Measurements from ENCODE around the gene ABLIM1. TPM values are rescaled to one million over a fixed set of nuclear protein-coding genes. Genes with fewer than 3 reads are reported as not detected.

Gene ABLIM1
- total and polyA plus RNA-seq, 2 experiments from 2014 or later, result 21.9 to 45.1 TPM

- TF ChIP-seq, protein P1, sequence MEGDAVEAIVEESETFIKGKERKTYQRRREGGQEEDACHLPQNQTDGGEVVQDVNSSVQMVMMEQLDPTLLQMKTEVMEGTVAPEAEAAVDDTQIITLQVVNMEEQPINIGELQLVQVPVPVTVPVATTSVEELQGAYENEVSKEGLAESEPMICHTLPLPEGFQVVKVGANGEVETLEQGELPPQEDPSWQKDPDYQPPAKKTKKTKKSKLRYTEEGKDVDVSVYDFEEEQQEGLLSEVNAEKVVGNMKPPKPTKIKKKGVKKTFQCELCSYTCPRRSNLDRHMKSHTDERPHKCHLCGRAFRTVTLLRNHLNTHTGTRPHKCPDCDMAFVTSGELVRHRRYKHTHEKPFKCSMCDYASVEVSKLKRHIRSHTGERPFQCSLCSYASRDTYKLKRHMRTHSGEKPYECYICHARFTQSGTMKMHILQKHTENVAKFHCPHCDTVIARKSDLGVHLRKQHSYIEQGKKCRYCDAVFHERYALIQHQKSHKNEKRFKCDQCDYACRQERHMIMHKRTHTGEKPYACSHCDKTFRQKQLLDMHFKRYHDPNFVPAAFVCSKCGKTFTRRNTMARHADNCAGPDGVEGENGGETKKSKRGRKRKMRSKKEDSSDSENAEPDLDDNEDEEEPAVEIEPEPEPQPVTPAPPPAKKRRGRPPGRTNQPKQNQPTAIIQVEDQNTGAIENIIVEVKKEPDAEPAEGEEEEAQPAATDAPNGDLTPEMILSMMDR (conservative IDR thresholded peaks at IDR 0.05; ENCODE audit: low read depth in 2 of 2), result no peak
- TF ChIP-seq STAT1 (IDR thresholded peaks at IDR 0.05; ENCODE audit: unreplicated experiment) (no peak), ZNF331 (CRISPR knock-in tag; IDR thresholded peaks at IDR 0.05; ENCODE audit: low read depth) (no peak), EZH2phosphoT487 (IDR thresholded peaks at IDR 0.05; ENCODE audit: unreplicated experiment) (no peak), ZNF114 (CRISPR knock-in tag; IDR thresholded peaks at IDR 0.05) (no peak), JUNB (IDR thresholded peaks at IDR 0.05; ENCODE audit: unreplicated experiment) (no peak)
- TF ChIP-seq, protein P2, sequence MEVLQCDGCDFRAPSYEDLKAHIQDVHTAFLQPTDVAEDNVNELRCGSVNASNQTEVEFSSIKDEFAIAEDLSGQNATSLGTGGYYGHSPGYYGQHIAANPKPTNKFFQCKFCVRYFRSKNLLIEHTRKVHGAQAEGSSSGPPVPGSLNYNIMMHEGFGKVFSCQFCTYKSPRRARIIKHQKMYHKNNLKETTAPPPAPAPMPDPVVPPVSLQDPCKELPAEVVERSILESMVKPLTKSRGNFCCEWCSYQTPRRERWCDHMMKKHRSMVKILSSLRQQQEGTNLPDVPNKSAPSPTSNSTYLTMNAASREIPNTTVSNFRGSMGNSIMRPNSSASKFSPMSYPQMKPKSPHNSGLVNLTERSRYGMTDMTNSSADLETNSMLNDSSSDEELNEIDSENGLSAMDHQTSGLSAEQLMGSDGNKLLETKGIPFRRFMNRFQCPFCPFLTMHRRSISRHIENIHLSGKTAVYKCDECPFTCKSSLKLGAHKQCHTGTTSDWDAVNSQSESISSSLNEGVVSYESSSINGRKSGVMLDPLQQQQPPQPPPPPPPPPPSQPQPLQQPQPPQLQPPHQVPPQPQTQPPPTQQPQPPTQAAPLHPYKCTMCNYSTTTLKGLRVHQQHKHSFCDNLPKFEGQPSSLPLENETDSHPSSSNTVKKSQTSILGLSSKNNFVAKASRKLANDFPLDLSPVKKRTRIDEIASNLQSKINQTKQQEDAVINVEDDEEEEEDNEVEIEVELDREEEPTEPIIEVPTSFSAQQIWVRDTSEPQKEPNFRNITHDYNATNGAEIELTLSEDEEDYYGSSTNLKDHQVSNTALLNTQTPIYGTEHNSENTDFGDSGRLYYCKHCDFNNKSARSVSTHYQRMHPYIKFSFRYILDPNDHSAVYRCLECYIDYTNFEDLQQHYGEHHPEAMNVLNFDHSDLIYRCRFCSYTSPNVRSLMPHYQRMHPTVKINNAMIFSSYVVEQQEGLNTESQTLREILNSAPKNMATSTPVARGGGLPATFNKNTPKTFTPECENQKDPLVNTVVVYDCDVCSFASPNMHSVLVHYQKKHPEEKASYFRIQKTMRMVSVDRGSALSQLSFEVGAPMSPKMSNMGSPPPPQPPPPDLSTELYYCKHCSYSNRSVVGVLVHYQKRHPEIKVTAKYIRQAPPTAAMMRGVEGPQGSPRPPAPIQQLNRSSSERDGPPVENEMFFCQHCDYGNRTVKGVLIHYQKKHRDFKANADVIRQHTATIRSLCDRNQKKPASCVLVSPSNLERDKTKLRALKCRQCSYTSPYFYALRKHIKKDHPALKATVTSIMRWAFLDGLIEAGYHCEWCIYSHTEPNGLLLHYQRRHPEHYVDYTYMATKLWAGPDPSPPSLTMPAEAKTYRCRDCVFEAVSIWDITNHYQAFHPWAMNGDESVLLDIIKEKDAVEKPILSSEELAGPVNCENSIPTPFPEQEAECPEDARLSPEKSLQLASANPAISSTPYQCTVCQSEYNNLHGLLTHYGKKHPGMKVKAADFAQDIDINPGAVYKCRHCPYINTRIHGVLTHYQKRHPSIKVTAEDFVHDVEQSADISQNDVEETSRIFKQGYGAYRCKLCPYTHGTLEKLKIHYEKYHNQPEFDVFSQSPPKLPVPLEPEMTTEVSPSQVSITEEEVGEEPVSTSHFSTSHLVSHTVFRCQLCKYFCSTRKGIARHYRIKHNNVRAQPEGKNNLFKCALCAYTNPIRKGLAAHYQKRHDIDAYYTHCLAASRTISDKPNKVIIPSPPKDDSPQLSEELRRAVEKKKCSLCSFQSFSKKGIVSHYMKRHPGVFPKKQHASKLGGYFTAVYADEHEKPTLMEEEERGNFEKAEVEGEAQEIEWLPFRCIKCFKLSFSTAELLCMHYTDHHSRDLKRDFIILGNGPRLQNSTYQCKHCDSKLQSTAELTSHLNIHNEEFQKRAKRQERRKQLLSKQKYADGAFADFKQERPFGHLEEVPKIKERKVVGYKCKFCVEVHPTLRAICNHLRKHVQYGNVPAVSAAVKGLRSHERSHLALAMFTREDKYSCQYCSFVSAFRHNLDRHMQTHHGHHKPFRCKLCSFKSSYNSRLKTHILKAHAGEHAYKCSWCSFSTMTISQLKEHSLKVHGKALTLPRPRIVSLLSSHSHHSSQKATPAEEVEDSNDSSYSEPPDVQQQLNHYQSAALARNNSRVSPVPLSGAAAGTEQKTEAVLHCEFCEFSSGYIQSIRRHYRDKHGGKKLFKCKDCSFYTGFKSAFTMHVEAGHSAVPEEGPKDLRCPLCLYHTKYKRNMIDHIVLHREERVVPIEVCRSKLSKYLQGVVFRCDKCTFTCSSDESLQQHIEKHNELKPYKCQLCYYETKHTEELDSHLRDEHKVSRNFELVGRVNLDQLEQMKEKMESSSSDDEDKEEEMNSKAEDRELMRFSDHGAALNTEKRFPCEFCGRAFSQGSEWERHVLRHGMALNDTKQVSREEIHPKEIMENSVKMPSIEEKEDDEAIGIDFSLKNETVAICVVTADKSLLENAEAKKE (CRISPR knock-in tag; IDR thresholded peaks at IDR 0.05), result no peak
- Mint-ChIP-seq H3K27ac (no peak overlapping the region), H3K27me3 (ENCODE audit: insufficient read depth, low read depth, poor library complexity) (peaks cover 2% of the 10 kb centered on the region), H3K4me3 (no peak overlapping the region), H3K4me1 (no peaks in the 10 kb centered on the region), H3K9me3 (no peaks in the 10 kb centered on the region), H3K36me3 (ENCODE audit: low read depth) (no peaks in the 10 kb centered on the region)
- no peaks in the 10 kb centered on the region for H3F3A ChIP-seq (replicated peaks; ENCODE audit: low read depth)
- H3K4me3 ChIP-seq, result no peak overlapping the region
- no peak overlapping the region for H3K4me2 ChIP-seq
- H2AFZ ChIP-seq, result no peak overlapping the region
- H3K27me3 ChIP-seq (ENCODE audit: insufficient read depth), result no peaks in the 10 kb centered on the region
- DNase-seq (ENCODE audit: low spot score) (no peak), ATAC-seq (no peak)
- H3K36me3 ChIP-seq (ENCODE audit: insufficient read depth), result no peaks in the 10 kb centered on the region
- no peak overlapping the region for H3K27ac ChIP-seq (ENCODE audit: low read depth)
- no peaks in the 10 kb centered on the region for H3K79me2 ChIP-seq (replicated peaks; ENCODE audit: insufficient read depth)
- H3K9me2 ChIP-seq (ENCODE audit: insufficient read depth), result no peaks in the 10 kb centered on the region
- H4K20me1 ChIP-seq (replicated peaks; ENCODE audit: insufficient read depth), result no peaks in the 10 kb centered on the region
- no peaks in the 10 kb centered on the region for H3K4me1 ChIP-seq (ENCODE audit: insufficient read depth)
Measured at GRCh38 chr10:114650831-114651230, 7.2 kb downstream of the ABLIM1 start.
